ENCODE measurements around the gene KRT82. TPM values are rescaled to one million over a fixed set of nuclear protein-coding genes. Genes with fewer than 3 reads are reported as not detected.

The KRT82 gene
- total and polyA plus RNA-seq, 8 donors: not detected

- ATAC-seq (no peak), DNase-seq (no peak), FAIRE-seq (no peak)
- intact Hi-C loops (cut with DNase I): no loop called here
- Histone ChIP-seq H3K4me1 (no peaks in the 10 kb centered on the region), H3K27me3 (no peaks in the 10 kb centered on the region), H3K27ac (no peak overlapping the region), H3K36me3 (no peaks in the 10 kb centered on the region), H3K9me3 (no peaks in the 10 kb centered on the region), H3K4me3 (no peak overlapping the region)
- TF ChIP-seq CTCF (IDR thresholded peaks at IDR 0.05): no peak
- WGBS, 2 donors: 79 to 81% methylated on average over 8 of the region's 8 CpGs
Observed at GRCh38 chr12:52438305-52439301, 32.5 kb upstream of the KRT82 start.

GRCh38 chr12:52437508-52437907, 31.4 kb upstream of the KRT82 start:
- no peak for DNase-seq

GRCh38 chr12:52436828-52437474, 30.8 kb upstream of the KRT82 start:
- Histone ChIP-seq H3K4me3 (no peak overlapping the region), H3K36me3 (no peaks in the 10 kb centered on the region), H3K27me3 (no peaks in the 10 kb centered on the region), H3K27ac (no peak overlapping the region), H3K4me1 (no peaks in the 10 kb centered on the region), H3K9me3 (no peaks in the 10 kb centered on the region)
- no peak for DNase-seq
- no peak for FAIRE-seq
- 62 to 70% methylated on average over 9 of the region's 9 CpGs for WGBS, 2 donors
- intact Hi-C loops (cut with DNase I): no loop called here
- TF ChIP-seq CTCF (IDR thresholded peaks at IDR 0.05): no peak
- no peak for ATAC-seq

More at GRCh38 chr12:52437508-52437907, 31.4 kb upstream of the KRT82 start:
- ATAC-seq (no peak), FAIRE-seq (no peak)
- intact Hi-C loops (cut with DNase I): no loop called here
- H3K4me3 ChIP-seq: no peak overlapping the region
- TF ChIP-seq CTCF (IDR thresholded peaks at IDR 0.05): no peak
- H3K9me3 ChIP-seq: no peaks in the 10 kb centered on the region
- no peaks in the 10 kb centered on the region for H3K4me1 ChIP-seq
- no peaks in the 10 kb centered on the region for H3K36me3 ChIP-seq
- WGBS, 2 donors: 58 to 69% methylated on average over 9 of the region's 9 CpGs
- no peak overlapping the region for H3K27ac ChIP-seq
- H3K27me3 ChIP-seq: no peaks in the 10 kb centered on the region

GRCh38 chr12:52436000-52436827, 30.1 kb upstream of the KRT82 start:
- intact Hi-C loops (cut with DNase I): no loop called here
- Histone ChIP-seq H3K9me3 (no peaks in the 10 kb centered on the region), H3K27me3 (no peaks in the 10 kb centered on the region), H3K36me3 (no peaks in the 10 kb centered on the region), H3K4me1 (no peaks in the 10 kb centered on the region), H3K4me3 (no peak overlapping the region), H3K27ac (peak overlapping the region in 2 of 4 donors; percentile 11 to 16)
- 42 to 45% methylated on average over 9 of the region's 9 CpGs for WGBS, 2 donors
- DNase-seq (peak in 2 of 6 donors; percentile 14 to 28), FAIRE-seq (no peak), ATAC-seq (peak in 3 of 4 donors; percentile 36 to 68 (median 64))
- no peak for TF ChIP-seq CTCF (IDR thresholded peaks at IDR 0.05)
